Inferior parietal cortex (tissue), 1 donor: ENCODE data around the gene ZBTB17.

Experiments used
- DNase-seq: peaks from one replicate; pipeline ENCODE4 v3.0.0-alpha.2; 2016; ENCODE audit errors: extremely low spot score

Gene ZBTB17

GRCh38 chr1:15960808-15961207 is 15.1 kb downstream of the ZBTB17 start:
- no peak for DNase-seq

GRCh38 chr1:15959827-15960446 is 16.0 kb downstream of the ZBTB17 start:
- DNase-seq: no peak

DNA sequence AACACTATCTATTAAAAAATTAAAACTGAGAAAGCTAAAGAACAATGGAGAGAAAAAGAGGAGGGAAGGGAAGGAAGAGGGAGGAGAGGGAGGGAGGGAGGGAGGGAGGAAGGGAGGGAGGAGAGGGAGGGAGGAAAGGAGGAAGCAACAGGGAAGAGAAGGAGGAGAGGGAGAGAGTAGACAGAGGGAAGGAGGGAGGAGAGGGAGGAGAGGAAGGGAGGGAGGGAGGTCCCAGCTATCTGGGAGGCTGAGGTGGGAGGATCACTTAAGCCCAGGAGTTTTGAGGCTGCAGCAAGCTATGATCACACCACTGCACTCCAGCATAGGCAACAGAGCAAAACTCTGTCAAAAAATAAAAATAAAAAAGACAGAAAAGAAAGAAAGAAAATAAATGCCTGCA is 16.5 kb downstream of the ZBTB17 start:
- no peak for DNase-seq

GRCh38 chr1:15958793-15959192 is 17.1 kb downstream of the ZBTB17 start:
- no peak for DNase-seq

DNA sequence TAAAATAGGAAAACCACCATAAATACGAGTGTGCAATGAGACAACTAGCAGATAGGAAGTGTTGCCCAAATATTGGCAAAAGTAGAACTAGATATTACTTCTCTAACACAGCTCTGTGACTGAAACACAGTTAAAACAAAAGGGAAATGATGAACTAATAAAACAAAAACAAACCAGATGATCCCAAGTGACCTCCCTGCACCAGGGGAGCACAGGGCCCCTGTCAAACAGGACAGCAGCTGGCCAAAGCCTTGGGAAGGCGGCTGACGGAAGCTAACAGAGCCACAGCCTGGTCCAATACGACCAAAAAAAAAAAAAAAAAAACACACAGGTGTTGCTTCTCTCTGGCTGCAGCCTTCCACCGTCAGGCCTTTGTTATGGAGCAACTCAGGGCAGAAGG is 17.8 kb downstream of the ZBTB17 start:
- no peak for DNase-seq

DNA sequence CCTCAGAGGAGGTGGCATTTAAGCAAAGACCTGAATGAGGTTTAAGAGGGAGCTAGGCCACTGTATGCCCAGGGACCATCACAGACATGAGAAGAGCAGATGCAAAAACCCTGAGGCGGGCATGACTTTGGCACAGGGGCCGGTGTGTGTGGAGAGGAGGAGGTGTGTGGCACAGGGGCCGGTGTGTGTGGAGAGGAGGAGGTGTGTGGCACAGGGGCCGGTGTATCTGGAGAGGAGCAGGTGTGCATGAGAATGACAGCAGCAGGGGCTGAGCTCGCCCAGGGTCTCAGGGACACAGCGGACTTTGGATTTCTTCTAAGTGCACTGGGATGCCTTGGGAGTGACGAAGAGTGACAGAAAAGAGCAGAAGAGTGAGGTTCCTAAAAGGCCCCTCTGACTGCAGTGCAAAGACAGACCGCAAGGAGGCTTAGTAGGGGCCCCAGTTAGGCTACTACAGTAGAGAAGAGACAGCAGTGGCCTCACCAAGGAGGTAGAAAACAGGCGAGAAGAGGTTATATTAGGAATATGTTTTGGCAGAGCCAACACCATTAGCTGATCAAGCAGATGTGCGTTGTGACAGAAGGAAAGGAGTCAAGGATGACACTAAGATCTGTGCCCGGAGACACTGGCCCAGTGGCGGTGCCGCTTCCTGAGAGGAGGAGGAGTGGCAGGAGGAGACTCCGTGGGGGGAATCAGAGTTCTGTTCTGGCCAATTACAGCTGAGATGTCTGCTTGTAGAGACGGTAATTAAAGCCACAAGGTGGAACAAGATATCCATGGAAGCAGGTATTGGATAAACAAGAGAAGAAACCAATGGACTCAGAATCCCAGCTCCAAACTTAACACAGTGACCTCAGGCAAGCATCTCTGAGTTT is 18.4 kb downstream of the ZBTB17 start:
- no peak for DNase-seq

- DNase-seq: no peak
Observed at GRCh38 chr1:15956150-15956549, 19.8 kb downstream of the ZBTB17 start.

GRCh38 chr1:15955552-15955951 is 20.3 kb downstream of the ZBTB17 start:
- DNase-seq: no peak

DNA sequence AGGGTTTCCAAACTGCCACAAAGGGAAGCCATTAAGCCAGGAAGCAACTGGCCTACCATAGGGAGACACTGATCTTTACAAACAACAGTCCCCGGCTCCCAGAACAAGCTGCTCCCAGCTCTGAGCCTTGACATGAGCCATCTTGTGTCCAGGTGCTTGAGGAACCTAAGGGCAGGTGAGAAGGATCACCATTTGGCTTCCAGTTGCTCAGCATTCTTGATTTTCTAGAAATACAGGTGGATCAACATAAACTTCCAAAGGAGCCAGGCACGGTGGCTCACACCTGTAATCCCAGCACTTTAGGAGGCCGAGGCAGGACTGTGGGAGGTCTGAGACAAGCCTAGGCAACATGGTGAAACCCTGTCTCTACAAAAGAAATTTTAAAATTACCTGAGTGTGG is 21.6 kb downstream of the ZBTB17 start:
- DNase-seq: no peak

GRCh38 chr1:15953791-15954241 is 22.1 kb downstream of the ZBTB17 start:
- DNase-seq: no peak

- no peak for DNase-seq
Observed at GRCh38 chr1:15953294-15953771, 22.6 kb downstream of the ZBTB17 start.

DNA sequence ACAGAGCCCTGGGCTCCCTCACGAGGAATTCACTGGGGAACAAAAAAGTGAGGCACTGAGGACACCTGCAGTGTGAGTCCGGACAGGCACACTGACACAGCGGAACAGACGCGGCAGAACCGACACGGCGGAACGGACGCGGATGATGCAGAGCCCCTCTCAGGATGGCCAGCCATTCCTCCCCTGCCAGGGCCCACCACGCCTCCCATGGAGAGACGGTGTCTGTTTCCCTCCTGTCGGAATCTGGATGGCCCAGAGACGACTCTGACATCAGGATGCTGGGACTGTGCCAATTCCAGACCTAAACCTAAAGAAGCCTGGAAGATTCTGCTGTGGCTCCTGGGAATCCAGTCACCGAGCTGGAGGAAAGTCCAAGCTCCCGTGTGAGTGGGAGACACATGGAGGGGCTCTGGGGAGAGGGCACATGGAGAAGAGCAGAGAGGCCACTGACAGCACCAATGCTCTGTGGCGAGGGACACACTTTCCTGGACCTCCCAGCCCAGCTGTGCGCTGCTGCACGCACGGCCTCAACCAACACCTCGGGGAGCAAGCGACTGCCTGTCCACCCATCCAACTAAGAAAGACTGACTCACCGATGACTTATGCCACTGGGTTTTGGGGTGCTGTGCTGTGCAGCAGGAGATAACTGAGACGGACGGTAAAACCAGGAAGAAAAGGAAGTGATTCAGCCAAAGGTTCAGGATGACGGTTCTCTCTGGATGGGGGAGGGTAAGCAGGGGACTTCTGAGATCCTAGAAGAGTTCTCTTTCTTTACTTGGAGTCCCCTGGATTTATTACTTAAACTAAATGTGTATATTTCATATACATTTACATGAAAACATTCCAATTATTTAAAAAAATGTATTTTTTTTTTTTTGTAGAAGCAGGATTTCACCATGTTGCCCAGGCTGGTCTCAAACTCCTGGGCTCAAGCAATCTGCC is 23.3 kb downstream of the ZBTB17 start:
- DNase-seq: no peak

GRCh38 chr1:15951341-15952153 is 24.4 kb downstream of the ZBTB17 start:
- DNase-seq: no peak

DNA sequence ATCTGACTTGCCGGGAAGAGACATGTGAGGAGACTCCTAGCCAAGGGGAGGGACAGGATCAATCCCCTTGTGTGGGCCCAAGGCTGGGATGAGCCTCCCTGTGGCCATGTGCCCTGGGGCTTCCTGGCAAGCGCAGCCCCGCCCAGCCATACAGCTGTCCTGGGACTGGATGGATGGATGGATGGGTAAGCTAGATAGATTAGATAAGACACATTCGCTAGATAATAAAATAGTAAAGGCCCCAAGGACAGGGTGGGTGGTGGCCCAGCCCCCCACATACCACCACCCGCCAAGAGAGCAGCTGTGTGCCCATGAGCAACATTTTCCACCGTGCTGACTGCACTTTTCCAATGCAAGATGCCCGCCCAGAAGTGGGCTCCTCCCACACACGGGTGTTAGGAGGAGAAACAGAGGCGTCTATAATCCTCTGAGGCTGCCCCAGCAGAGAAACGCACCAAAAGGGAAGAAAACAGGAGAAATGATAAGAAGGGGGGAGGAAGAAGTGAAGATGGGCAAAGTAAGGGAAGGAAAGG is 25.1 kb downstream of the ZBTB17 start:
- DNase-seq: no peak

DNA sequence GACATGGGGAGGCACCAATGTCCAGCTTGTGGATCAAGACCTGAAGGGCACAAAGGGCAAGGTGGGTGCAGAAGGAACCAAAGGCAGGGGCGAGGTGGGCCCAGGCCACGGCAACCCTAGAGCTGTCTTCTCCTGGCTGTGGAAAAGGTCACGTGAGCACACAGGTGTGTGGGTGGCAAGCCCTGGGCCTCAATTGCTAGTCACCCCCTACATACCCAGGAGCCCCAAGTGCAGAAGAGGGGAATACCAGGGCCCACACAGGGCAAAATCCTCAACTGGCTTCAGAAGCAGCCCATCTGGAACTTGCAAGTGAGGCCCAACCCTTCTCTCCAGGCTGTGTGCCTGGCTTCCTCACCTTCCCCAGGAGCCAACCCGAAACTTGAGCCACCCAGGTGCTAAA is 25.6 kb downstream of the ZBTB17 start:
- DNase-seq: no peak

DNA sequence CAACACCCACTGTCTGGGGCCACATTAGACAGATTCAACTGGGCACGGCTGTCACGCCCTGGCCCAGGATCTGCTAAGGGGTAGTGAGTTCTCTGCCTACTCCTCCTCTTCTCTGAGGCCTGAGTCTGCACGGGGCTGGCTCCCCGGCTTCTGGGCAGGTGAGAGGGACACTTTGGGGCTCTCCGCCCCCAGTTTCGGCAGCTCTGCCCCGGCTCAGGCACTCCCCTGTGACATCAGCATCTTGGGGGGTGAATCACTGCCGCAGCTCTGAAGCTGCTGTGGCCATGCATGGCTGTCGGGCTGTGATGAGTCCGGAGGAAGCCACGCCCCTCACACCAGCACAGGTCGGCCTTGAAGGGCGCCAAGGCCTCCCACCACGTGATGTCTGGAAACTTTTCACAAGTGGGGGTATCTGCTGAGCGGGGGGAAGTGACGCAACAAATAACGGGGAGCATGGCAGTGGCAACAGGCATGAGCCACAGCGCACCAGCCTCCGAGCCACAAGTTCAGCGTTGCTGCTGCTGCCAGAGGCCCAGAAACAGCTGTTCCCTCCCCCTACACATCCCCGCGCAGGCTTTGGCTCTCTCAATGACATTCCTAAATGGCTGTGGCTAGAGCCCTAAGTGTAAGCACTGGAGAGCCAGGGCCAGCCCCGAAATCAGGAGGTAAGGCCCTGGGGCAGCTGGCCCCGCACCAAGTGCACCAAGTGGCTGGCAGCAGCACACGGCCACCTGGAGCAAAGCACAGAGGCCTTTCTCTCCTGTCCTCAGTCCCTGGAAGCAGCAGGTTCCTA is 26.3 kb downstream of the ZBTB17 start:
- DNase-seq: no peak

- DNase-seq: no peak
Observed at GRCh38 chr1:15948595-15949452, 27.1 kb downstream of the ZBTB17 start.

DNA sequence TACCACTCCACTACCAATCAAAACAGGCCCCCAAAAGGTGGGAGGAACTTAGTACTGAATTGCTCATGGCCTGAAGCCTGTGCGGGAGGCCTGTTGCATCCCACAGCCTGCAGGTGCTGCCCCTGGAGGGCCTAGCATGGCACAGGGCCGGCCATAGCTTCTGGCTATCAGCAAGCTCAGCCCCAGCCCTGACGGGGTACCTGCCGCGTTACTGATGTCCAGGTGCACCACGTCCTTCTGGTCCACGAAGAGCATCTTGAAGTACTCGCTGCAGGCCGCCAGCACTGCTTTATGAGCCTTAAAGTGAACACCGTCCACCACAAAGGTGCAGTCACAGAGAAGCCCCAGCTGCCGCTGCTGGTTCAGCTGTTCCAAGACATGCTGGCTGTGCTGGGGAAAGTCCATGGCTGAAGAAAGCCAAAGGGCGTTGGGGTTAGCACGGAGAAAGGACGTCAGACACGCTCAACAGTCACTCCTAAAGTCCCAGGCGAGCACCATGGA is 27.8 kb downstream of the ZBTB17 start:
- DNase-seq: no peak
